UCSD-AML1 (cell line): ENCODE data around the gene NDUFAF3.

Source experiments
- DNase-seq: peaks from one replicate; lab custom pipeline; 2025; ENCODE audit not compliant: unreplicated experiment; lab: John Stamatoyannopoulos, UW

The NDUFAF3 gene

GRCh38 chr3:49053543-49053942 is 31.6 kb downstream of the NDUFAF3 start:
- no peak for DNase-seq

- no peak for DNase-seq
These were observed 32.5 kb downstream of the NDUFAF3 start for GRCh38 chr3:49054344-49054862.

GRCh38 chr3:49057268-49057667 is 35.3 kb downstream of the NDUFAF3 start:
- DNase-seq, result no peak

- DNase-seq, result no peak
These were observed 36.1 kb downstream of the NDUFAF3 start for GRCh38 chr3:49058011-49058410.
